Testis (tissue), 2 donors: ENCODE data around the gene PPP1R12A.

Source experiments
- POLR2A ChIP-seq: fragments of 450-650 bp; IDR thresholded peaks from one replicate; pipeline ENCODE4 v1.6.1; 2017; ENCODE audit warnings: antibody characterized with exemption, mild to moderate bottlenecking, moderate library complexity
- TF ChIP-seq, protein P1 (sequence below), 3 experiments: fragments of 450-650 bp in 2 of 3; fragments of 200-600 bp in 1 of 3; sonication (generic) in 1 of 3; IDR thresholded peaks; one replicate each; pipeline ENCODE4 v1.5.1; 2016 to 2019; ENCODE audit warnings: antibody characterized with exemption in 3 of 3, mild to moderate bottlenecking in 2 of 3, moderate library complexity in 1 of 3

DNA sequence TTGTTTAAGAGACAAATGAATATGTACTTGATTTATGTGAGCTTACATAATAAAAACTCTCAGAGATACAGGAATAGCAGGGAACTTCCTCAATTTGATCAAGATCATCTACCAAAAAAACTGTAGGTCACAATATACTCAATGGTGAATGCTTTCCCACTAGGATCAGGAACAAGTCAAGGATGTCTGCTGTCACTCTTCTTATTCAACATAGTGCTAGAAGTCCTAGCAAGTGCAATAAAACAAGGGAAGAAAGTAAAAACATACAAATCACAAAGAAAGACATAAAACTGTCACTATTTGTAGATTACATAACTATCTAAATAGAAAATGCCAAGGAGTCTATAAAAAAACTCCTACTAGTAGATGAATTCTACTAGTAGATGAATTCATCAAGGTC is 202.3 kb downstream of the PPP1R12A start:
- TF ChIP-seq, protein P1, sequence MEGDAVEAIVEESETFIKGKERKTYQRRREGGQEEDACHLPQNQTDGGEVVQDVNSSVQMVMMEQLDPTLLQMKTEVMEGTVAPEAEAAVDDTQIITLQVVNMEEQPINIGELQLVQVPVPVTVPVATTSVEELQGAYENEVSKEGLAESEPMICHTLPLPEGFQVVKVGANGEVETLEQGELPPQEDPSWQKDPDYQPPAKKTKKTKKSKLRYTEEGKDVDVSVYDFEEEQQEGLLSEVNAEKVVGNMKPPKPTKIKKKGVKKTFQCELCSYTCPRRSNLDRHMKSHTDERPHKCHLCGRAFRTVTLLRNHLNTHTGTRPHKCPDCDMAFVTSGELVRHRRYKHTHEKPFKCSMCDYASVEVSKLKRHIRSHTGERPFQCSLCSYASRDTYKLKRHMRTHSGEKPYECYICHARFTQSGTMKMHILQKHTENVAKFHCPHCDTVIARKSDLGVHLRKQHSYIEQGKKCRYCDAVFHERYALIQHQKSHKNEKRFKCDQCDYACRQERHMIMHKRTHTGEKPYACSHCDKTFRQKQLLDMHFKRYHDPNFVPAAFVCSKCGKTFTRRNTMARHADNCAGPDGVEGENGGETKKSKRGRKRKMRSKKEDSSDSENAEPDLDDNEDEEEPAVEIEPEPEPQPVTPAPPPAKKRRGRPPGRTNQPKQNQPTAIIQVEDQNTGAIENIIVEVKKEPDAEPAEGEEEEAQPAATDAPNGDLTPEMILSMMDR (IDR thresholded peaks at IDR 0.05) = no peak
- no peak for TF ChIP-seq POLR2A
